ENCODE results near the gene TBXAS1.

TBXAS1 gene

GRCh38 chr7:140005754-140006503 is 176.9 kb downstream of the TBXAS1 start:
- DNase-seq = no peak

- no peak for DNase-seq
Observed at GRCh38 chr7:140006600-140006999, 177.5 kb downstream of the TBXAS1 start.

- DNase-seq = no peak
Observed at GRCh38 chr7:140007051-140007690, 178.1 kb downstream of the TBXAS1 start.

GRCh38 chr7:140008755-140009610 is 179.9 kb downstream of the TBXAS1 start:
- DNase-seq = no peak

- DNase-seq = no peak
Observed at GRCh38 chr7:140009735-140010134, 180.7 kb downstream of the TBXAS1 start.

GRCh38 chr7:140010194-140010895 is 181.3 kb downstream of the TBXAS1 start:
- no peak for DNase-seq

- DNase-seq = no peak
Observed at GRCh38 chr7:140013676-140014075, 184.6 kb downstream of the TBXAS1 start.

- DNase-seq = no peak
Observed at GRCh38 chr7:140014123-140014522, 185.1 kb downstream of the TBXAS1 start.

GRCh38 chr7:140015471-140015970 is 186.5 kb downstream of the TBXAS1 start:
- DNase-seq = no peak

- DNase-seq = no peak
Observed at GRCh38 chr7:140016540-140016939, 187.5 kb downstream of the TBXAS1 start.

GRCh38 chr7:140017034-140017433 is 188.0 kb downstream of the TBXAS1 start:
- no peak for DNase-seq

- DNase-seq = no peak
Observed at GRCh38 chr7:140017543-140017942, 188.5 kb downstream of the TBXAS1 start.

GRCh38 chr7:140018125-140019043 is 189.3 kb downstream of the TBXAS1 start:
- no peak for DNase-seq

GRCh38 chr7:140019172-140019571 is 190.1 kb downstream of the TBXAS1 start:
- no peak for DNase-seq

- no peak for DNase-seq
Observed at GRCh38 chr7:140019606-140020005, 190.5 kb downstream of the TBXAS1 start.

GRCh38 chr7:140021603-140022002 is 192.5 kb downstream of the TBXAS1 start:
- DNase-seq = no peak

GRCh38 chr7:140022582-140023211 is 193.6 kb downstream of the TBXAS1 start:
- DNase-seq = no peak

- no peak for DNase-seq
Observed at GRCh38 chr7:140023728-140024127, 194.7 kb downstream of the TBXAS1 start.

- no peak for DNase-seq
Observed at GRCh38 chr7:140024585-140024984, 195.5 kb downstream of the TBXAS1 start.

GRCh38 chr7:140025241-140025640 is 196.2 kb downstream of the TBXAS1 start:
- no peak for DNase-seq

- DNase-seq = no peak
Observed at GRCh38 chr7:140025814-140026433, 196.9 kb downstream of the TBXAS1 start.
